CD4-positive, alpha-beta memory T cell (primary cell): ENCODE data around the gene BRD1. TPM values are rescaled to one million over a fixed set of nuclear protein-coding genes. Genes with fewer than 3 reads are reported as not detected.

Source experiments
- CTCF ChIA-PET: fragments of 350-600 bp; sonication (Branson Sonifier 250); formaldehyde crosslinking; loops from one replicate; lab custom pipeline; 2021; ENCODE audit warnings: inconsistent platforms; ENCODE audit not compliant: partially characterized antibody; lab: Charles Lee
- POLR2A ChIA-PET: fragments of 350-600 bp; sonication (Branson Sonifier 250); formaldehyde crosslinking; loops from one replicate; lab custom pipeline; 2021; ENCODE audit not compliant: partially characterized antibody; lab: Charles Lee
- DNase-seq, 5 donors: peaks; one replicate each; pipeline versions ENCODE4 v3.0.0 to v3.0.0-alpha.2; 2020 to 2022; ENCODE audit warnings: mixed read lengths in 1 of 5
- H3K27ac ChIP-seq: one replicate; pipeline ENCODE4 v1.7.0; 2013; ENCODE audit warnings: low read depth, low read length
- H3K27me3 ChIP-seq: 2 replicates; pipeline ENCODE4 v1.7.0; 2013; ENCODE audit warnings: mild to moderate bottlenecking, low read length, moderate library complexity; ENCODE audit not compliant: insufficient read depth
- H3K36me3 ChIP-seq: 2 replicates; pipeline ENCODE4 v1.7.0; 2013; ENCODE audit warnings: mild to moderate bottlenecking, low read length, moderate library complexity; ENCODE audit not compliant: insufficient read depth
- H3K4me1 ChIP-seq: 2 replicates; pipeline ENCODE4 v1.7.0; 2013; ENCODE audit warnings: mild to moderate bottlenecking, low read length, moderate library complexity; ENCODE audit not compliant: insufficient read depth
- H3K4me3 ChIP-seq, 2 donors: one replicate each; pipeline ENCODE4 v1.7.0; 2013; ENCODE audit warnings: low read length in 2 of 2, mild to moderate bottlenecking in 1 of 2
- H3K9me3 ChIP-seq, 2 donors: one replicate each; pipeline ENCODE4 v1.7.0; 2013; ENCODE audit warnings: low read length in 2 of 2, control low read depth in 1 of 2; ENCODE audit not compliant: control insufficient read depth in 1 of 2
- H3K27ac Mint-ChIP-seq, 7 donors: one replicate each; pipeline ENCODE4 v1.8.0; 2020 to 2021; ENCODE audit warnings: mixed read lengths in 7 of 7, mild to moderate bottlenecking in 6 of 7, inconsistent platforms in 3 of 7, moderate library complexity in 3 of 7
- H3K27me3 Mint-ChIP-seq, 2 donors: one replicate each; pipeline ENCODE4 v1.8.0; 2020 to 2021; ENCODE audit warnings: mixed read lengths in 2 of 2
- H3K36me3 Mint-ChIP-seq, 2 donors: one replicate each; pipeline ENCODE4 v1.8.0; 2020 to 2021; ENCODE audit warnings: mixed read lengths in 2 of 2, inconsistent platforms in 1 of 2, mild to moderate bottlenecking in 1 of 2
- H3K4me1 Mint-ChIP-seq, 4 donors: one replicate each; pipeline ENCODE4 v1.8.0; 2020 to 2021; ENCODE audit warnings: mixed read lengths in 4 of 4, mild to moderate bottlenecking in 1 of 4
- H3K4me3 Mint-ChIP-seq, 8 donors: one replicate each; pipeline ENCODE4 v1.8.0; 2020 to 2021; ENCODE audit warnings: mixed read lengths in 8 of 8, mild to moderate bottlenecking in 7 of 8, moderate library complexity in 6 of 8, inconsistent platforms in 3 of 8
- H3K9me3 Mint-ChIP-seq, 8 donors: one replicate each; pipeline ENCODE4 v1.8.0; 2020 to 2021; ENCODE audit warnings: mixed read lengths in 8 of 8, mild to moderate bottlenecking in 5 of 8, inconsistent platforms in 3 of 8, moderate library complexity in 1 of 8
- intact Hi-C: fragments of 100-400 bp; cut with micrococcal nuclease; formaldehyde crosslinking; loops from one replicate; pipeline ENCODE4 v1.15.1; 2023
- polyA plus RNA-seq, 2 donors: library from polyadenylated mRNA; unstranded; fragments of 300-500 nt; fragmentation: Illumina TruSeq; gene quantifications; one replicate each; pipeline ENCODE4 v1.2.3, GENCODE V29; 2021
- total RNA-seq, 2 experiments: library from RNA; stranded (reverse); gene quantifications; one replicate each; pipeline ENCODE4 v1.2.3, GENCODE V29; 2021

BRD1 gene
- total RNA-seq (10 to 100 TPM; 84.0 to 88.1 TPM), polyA plus RNA-seq (1 to 10 TPM in 1 of 2 donors, under 1 TPM in 1; 0.94 to 5.1 TPM)

GRCh38 chr22:49827853-49828598 is at the start of gene BRD1:
TSS of gene BRD1 (minus strand) at chr22:49827873. CDS start at chr22:49824317, 3,556 bp downstream.
- H3K4me1 Mint-ChIP-seq: peaks cover 25 to 68% (median 53%) of the 10 kb centered on the region in 4 donors
- peak within 1 kb of the TSS; percentile 91 to 98 (median 94) for H3K4me3 Mint-ChIP-seq
- Histone ChIP-seq H3K27me3 (no peaks in the 10 kb centered on the region), H3K36me3 (peaks cover 21% of the 10 kb centered on the region), H3K9me3 (no peaks in the 10 kb centered on the region), H3K4me3 (peak within 1 kb of the TSS; percentile 52 to 71), H3K4me1 (peaks cover 56% of the 10 kb centered on the region), H3K27ac (peak within 1 kb of the TSS; percentile 78)
- ChIA-PET CTCF (no interaction called here), POLR2A (interaction anchor here (1.1 to 3.1 kb wide), 6 partner anchors 10 to 108 kb away, joined by 3 to 27 read pairs (median 16); no protein-coding TSS in a partner anchor)
- DNase-seq: peak in 4 of 5 donors; percentile 52 to 62 (median 58)
- no peaks in the 10 kb centered on the region for H3K27me3 Mint-ChIP-seq
- H3K9me3 Mint-ChIP-seq: peaks cover 0 to 1% (median 0%) of the 10 kb centered on the region in 8 donors
- peak within 1 kb of the TSS; percentile 79 to 99 (median 96) for H3K27ac Mint-ChIP-seq
- peaks cover 11 to 31% of the 10 kb centered on the region in 2 donors for H3K36me3 Mint-ChIP-seq
- intact Hi-C loops: loop anchor here (2.0 to 10.0 kb wide), 3 partner anchors 41 to 187 kb away; partner anchors contain the start of genes ALG12, CRELD2 and IL17REL

DNA sequence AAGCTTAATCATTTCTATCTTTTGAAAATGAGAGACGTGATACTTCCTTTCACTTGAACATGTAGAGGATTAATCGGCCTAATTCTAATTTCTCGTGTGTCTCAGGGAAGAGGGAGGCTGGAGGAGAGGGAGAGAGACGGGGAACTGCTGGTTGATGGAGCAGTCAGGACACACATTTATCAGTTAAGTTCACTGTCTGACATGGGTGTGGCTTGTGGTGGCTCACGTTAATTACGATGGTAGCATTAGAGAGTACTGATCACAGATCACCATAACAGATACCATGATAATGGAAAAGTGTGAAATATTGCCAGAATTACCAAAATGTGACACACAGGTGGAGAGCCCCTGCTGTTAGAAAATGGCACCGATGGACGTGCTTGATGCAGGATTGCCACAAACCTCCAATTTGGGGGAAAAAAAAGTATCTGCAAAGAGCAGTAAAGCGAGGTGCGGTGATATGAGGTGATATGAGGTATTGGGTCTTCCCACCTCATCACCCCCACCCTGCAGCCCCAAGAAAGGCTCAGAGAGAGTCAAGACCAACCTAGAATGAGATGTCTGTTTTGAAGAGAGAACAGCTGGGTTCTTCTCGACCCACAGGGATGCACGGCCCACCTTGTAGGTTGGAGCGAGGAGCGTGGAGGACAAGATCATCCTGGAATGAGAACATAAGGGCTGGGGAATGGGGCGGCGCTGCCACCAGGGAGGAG is 45.7 kb upstream of the BRD1 start:
- POLR2A ChIA-PET: no interaction called here
- H3K27ac Mint-ChIP-seq: peak overlapping the region; percentile 45 to 91 (median 81)
- H3K27ac ChIP-seq: no peak overlapping the region

GRCh38 chr22:49872347-49872746 is 44.7 kb upstream of the BRD1 start:
- Mint-ChIP-seq H3K36me3 (peaks cover 39 to 40% of the 10 kb centered on the region in 2 donors), H3K27me3 (no peaks in the 10 kb centered on the region), H3K9me3 (peaks cover 0 to 19% (median 7%) of the 10 kb centered on the region in 8 donors), H3K27ac (peak overlapping the region in 4 of 7 donors; percentile 19 to 77 (median 50)), H3K4me1 (peaks cover 43 to 72% (median 61%) of the 10 kb centered on the region in 4 donors), H3K4me3 (peak overlapping the region in 3 of 8 donors; percentile 15 to 32 (median 25))
- Histone ChIP-seq H3K4me3 (no peak overlapping the region), H3K9me3 (no peaks in the 10 kb centered on the region), H3K36me3 (no peaks in the 10 kb centered on the region), H3K27me3 (no peaks in the 10 kb centered on the region), H3K4me1 (peaks cover 48% of the 10 kb centered on the region), H3K27ac (no peak overlapping the region)
- ChIA-PET CTCF (interaction anchor here (1.2 to 1.3 kb wide), 2 partner anchors 18 to 105 kb away, joined by 3 to 4 read pairs; no protein-coding TSS in a partner anchor), POLR2A (interaction anchor here (5.9 kb wide), 1 partner anchor 17 kb away, joined by 39 read pairs; the partner anchor contains the start of gene ZBED4)
- intact Hi-C loops: loop anchor here (5.0 kb wide), 1 partner anchor 35 kb away; no protein-coding TSS in a partner anchor
- no peak for DNase-seq

More for the DNA sequence above, 45.7 kb upstream of the BRD1 start:
- Mint-ChIP-seq H3K36me3 (peaks cover 36 to 37% of the 10 kb centered on the region in 2 donors), H3K4me3 (peak overlapping the region in 2 of 8 donors; percentile 1 to 8), H3K27me3 (no peaks in the 10 kb centered on the region), H3K4me1 (peaks cover 36 to 70% (median 54%) of the 10 kb centered on the region in 4 donors), H3K9me3 (peaks cover 0 to 14% (median 5%) of the 10 kb centered on the region in 8 donors)
- CTCF ChIA-PET: interaction anchor here (0.8 to 1.3 kb wide), 2 partner anchors 14 to 17 kb away, joined by 3 to 4 read pairs; no protein-coding TSS in a partner anchor
- Histone ChIP-seq H3K36me3 (no peaks in the 10 kb centered on the region), H3K4me3 (no peak overlapping the region), H3K27me3 (no peaks in the 10 kb centered on the region), H3K9me3 (no peaks in the 10 kb centered on the region), H3K4me1 (peaks cover 37% of the 10 kb centered on the region)
- DNase-seq: no peak
- intact Hi-C loops: loop anchor here (5.0 kb wide), 1 partner anchor 36 kb away; no protein-coding TSS in a partner anchor

GRCh38 chr22:49871482-49871881 is 43.8 kb upstream of the BRD1 start:
- H3K27ac Mint-ChIP-seq: peak overlapping the region in 1 of 7 donors; percentile 19
- POLR2A ChIA-PET: interaction anchor here (1.1 to 5.9 kb wide), 4 partner anchors 16 to 102 kb away, joined by 3 to 39 read pairs (median 4); partner anchors contain the start of gene ZBED4
- H3K27ac ChIP-seq: no peak overlapping the region

GRCh38 chr22:49869845-49870712 is 42.4 kb upstream of the BRD1 start:
- H3K4me1 ChIP-seq: peaks cover 54% of the 10 kb centered on the region
- no peaks in the 10 kb centered on the region for H3K9me3 ChIP-seq
- no peak overlapping the region for H3K27ac ChIP-seq
- ChIA-PET CTCF (interaction anchor here (1.0 to 2.1 kb wide), 3 partner anchors 44 to 103 kb away, joined by 3 to 4 read pairs (median 4); no protein-coding TSS in a partner anchor), POLR2A (interaction anchor here (0.9 to 5.9 kb wide), 7 partner anchors 10 to 100 kb away, joined by 3 to 39 read pairs (median 4); partner anchors contain the start of gene ZBED4)
- DNase-seq: peak; percentile 75 to 83 (median 80)
- H3K4me3 Mint-ChIP-seq: peak overlapping the region; percentile 51 to 80 (median 67)
- no peaks in the 10 kb centered on the region for H3K36me3 ChIP-seq
- peaks cover 52 to 76% (median 68%) of the 10 kb centered on the region in 4 donors for H3K4me1 Mint-ChIP-seq
- H3K4me3 ChIP-seq: no peak overlapping the region
- no peaks in the 10 kb centered on the region for H3K27me3 Mint-ChIP-seq
- intact Hi-C loops: loop anchor here (2.0 to 5.0 kb wide), 2 partner anchors 15 to 33 kb away; no protein-coding TSS in a partner anchor
- peaks cover 0 to 37% (median 25%) of the 10 kb centered on the region in 8 donors for H3K9me3 Mint-ChIP-seq
- H3K27ac Mint-ChIP-seq: peak overlapping the region; percentile 83 to 95 (median 93)
- H3K36me3 Mint-ChIP-seq: peaks cover 48 to 51% of the 10 kb centered on the region in 2 donors
- no peaks in the 10 kb centered on the region for H3K27me3 ChIP-seq

More at GRCh38 chr22:49871482-49871881, 43.8 kb upstream of the BRD1 start:
- Histone ChIP-seq H3K27me3 (no peaks in the 10 kb centered on the region), H3K4me1 (peaks cover 54% of the 10 kb centered on the region), H3K9me3 (no peaks in the 10 kb centered on the region), H3K36me3 (no peaks in the 10 kb centered on the region), H3K4me3 (no peak overlapping the region)
- no peak for DNase-seq
- Mint-ChIP-seq H3K27me3 (no peaks in the 10 kb centered on the region), H3K36me3 (peaks cover 43 to 46% of the 10 kb centered on the region in 2 donors), H3K4me1 (peaks cover 49 to 77% (median 67%) of the 10 kb centered on the region in 4 donors), H3K4me3 (peak overlapping the region in 2 of 8 donors; percentile 7 to 25), H3K9me3 (peaks cover 0 to 26% (median 14%) of the 10 kb centered on the region in 8 donors)
- intact Hi-C loops: loop anchor here (2.0 to 5.0 kb wide), 2 partner anchors 17 to 34 kb away; no protein-coding TSS in a partner anchor
- CTCF ChIA-PET: interaction anchor here (1.2 kb wide), 1 partner anchor 104 kb away, joined by 3 read pairs; no protein-coding TSS in a partner anchor
